ENCODE data around the gene THBS3. TPM values are rescaled to one million over a fixed set of nuclear protein-coding genes. Genes with fewer than 3 reads are reported as not detected.
"Not testable (repeated sequence)": the region's sequence is repeated elsewhere in the genome, so short reads cannot be mapped to it uniquely, and the experiment has no call there.

Gene THBS3
- total and polyA plus RNA-seq, 8 donors, result 30.6 to 51.0 (median 42.8) TPM

GRCh38 chr1:155160128-155160527 lies 47.6 kb downstream of the THBS3 start:
- ATAC-seq, result no peak
- TF ChIP-seq, protein P1, sequence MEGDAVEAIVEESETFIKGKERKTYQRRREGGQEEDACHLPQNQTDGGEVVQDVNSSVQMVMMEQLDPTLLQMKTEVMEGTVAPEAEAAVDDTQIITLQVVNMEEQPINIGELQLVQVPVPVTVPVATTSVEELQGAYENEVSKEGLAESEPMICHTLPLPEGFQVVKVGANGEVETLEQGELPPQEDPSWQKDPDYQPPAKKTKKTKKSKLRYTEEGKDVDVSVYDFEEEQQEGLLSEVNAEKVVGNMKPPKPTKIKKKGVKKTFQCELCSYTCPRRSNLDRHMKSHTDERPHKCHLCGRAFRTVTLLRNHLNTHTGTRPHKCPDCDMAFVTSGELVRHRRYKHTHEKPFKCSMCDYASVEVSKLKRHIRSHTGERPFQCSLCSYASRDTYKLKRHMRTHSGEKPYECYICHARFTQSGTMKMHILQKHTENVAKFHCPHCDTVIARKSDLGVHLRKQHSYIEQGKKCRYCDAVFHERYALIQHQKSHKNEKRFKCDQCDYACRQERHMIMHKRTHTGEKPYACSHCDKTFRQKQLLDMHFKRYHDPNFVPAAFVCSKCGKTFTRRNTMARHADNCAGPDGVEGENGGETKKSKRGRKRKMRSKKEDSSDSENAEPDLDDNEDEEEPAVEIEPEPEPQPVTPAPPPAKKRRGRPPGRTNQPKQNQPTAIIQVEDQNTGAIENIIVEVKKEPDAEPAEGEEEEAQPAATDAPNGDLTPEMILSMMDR (IDR thresholded peaks at IDR 0.05), result no peak
- intact Hi-C loops (cut with DNase I), result no loop called here

GRCh38 chr1:155158991-155159390 lies 48.7 kb downstream of the THBS3 start:
- Histone ChIP-seq H3K9me3 (no peaks in the 10 kb centered on the region), H3K36me3 (no peaks in the 10 kb centered on the region), H3K4me1 (no peaks in the 10 kb centered on the region), H3K4me3 (no peak overlapping the region), H3K27me3 (no peaks in the 10 kb centered on the region), H3K27ac (no peak overlapping the region)
- intact Hi-C loops (cut with DNase I), result no loop called here
- DNase-seq, result no peak
- TF ChIP-seq, protein P1 (IDR thresholded peaks at IDR 0.05), result no peak
- ATAC-seq, result no peak

More at GRCh38 chr1:155160128-155160527, 47.6 kb downstream of the THBS3 start:
- Histone ChIP-seq H3K4me1 (no peaks in the 10 kb centered on the region), H3K4me3 (no peak overlapping the region), H3K27ac (no peak overlapping the region), H3K36me3 (no peaks in the 10 kb centered on the region), H3K9me3 (no peaks in the 10 kb centered on the region), H3K27me3 (no peaks in the 10 kb centered on the region)
- no peak for DNase-seq

GRCh38 chr1:155155996-155156643 lies 51.6 kb downstream of the THBS3 start:
- H3K36me3 ChIP-seq; H3K9me3 ChIP-seq; H3K27ac ChIP-seq; H3K4me1 ChIP-seq; H3K27me3 ChIP-seq; ATAC-seq; intact Hi-C loops (cut with DNase I); H3K4me3 ChIP-seq; DNase-seq: not testable (repeated sequence)

Other genes with a start within 250 kb of the THBS3 start
- 10 to 100 TPM; 26.6 to 30.9 TPM for gene PYGO2, start 246.1 kb downstream of the THBS3 start, total RNA-seq
- 10 to 100 TPM; 35.8 to 42.9 (median 39.5) TPM for gene PYGO2, start 246.1 kb downstream of the THBS3 start, polyA plus RNA-seq (ENCODE audit: insufficient read length in 6 of 6)
- 100 to 1,000 TPM; 134 to 144 TPM for gene SHC1, start 237.2 kb downstream of the THBS3 start, total RNA-seq
- 100 to 1,000 TPM; 120 to 148 (median 127) TPM for gene SHC1, start 237.2 kb downstream of the THBS3 start, polyA plus RNA-seq (ENCODE audit: insufficient read length in 6 of 6)
- gene CKS1B, start 233.2 kb downstream of the THBS3 start, total RNA-seq, result 10 to 100 TPM; 29.7 to 40.8 TPM
- gene CKS1B, start 233.2 kb downstream of the THBS3 start, polyA plus RNA-seq (ENCODE audit: insufficient read length in 6 of 6), result 100 to 1,000 TPM in 3 of 6 donors, 10 to 100 TPM in 3; 86.0 to 141 (median 100) TPM
- gene FLAD1, start 224.6 kb downstream of the THBS3 start, total RNA-seq, result 10 to 100 TPM; 26.4 to 39.9 TPM
- gene FLAD1, start 224.6 kb downstream of the THBS3 start, polyA plus RNA-seq (ENCODE audit: insufficient read length in 6 of 6), result 10 to 100 TPM; 26.6 to 38.8 (median 30.2) TPM
- under 1 TPM in 1 of 2 donors, not detected in 1; 0.52 TPM for gene LENEP, start 214.3 kb downstream of the THBS3 start, total RNA-seq
- gene LENEP, start 214.3 kb downstream of the THBS3 start, polyA plus RNA-seq (ENCODE audit: insufficient read length in 6 of 6), result 1 to 10 TPM in 3 of 6 donors, under 1 TPM in 3; 0.64 to 1.8 (median 0.92) TPM
- 100 to 1,000 TPM in 1 of 2 donors, 10 to 100 TPM in 1; 60.5 to 104 TPM for gene ZBTB7B, start 205.1 kb downstream of the THBS3 start, total RNA-seq
- 10 to 100 TPM; 14.4 to 21.7 (median 17.0) TPM for gene ZBTB7B, start 205.1 kb downstream of the THBS3 start, polyA plus RNA-seq (ENCODE audit: insufficient read length in 6 of 6)
- gene DCST2, start 174.1 kb downstream of the THBS3 start, total RNA-seq, result 1 to 10 TPM in 1 of 2 donors, under 1 TPM in 1; 0.60 to 1.3 TPM
- gene DCST2, start 174.1 kb downstream of the THBS3 start, polyA plus RNA-seq (ENCODE audit: insufficient read length in 6 of 6), result 1 to 10 TPM; 1.9 to 2.5 (median 2.2) TPM
- gene DCST1, start 174.1 kb downstream of the THBS3 start, total RNA-seq, result not detected
- under 1 TPM; 0.57 to 0.87 (median 0.79) TPM for gene DCST1, start 174.1 kb downstream of the THBS3 start, polyA plus RNA-seq (ENCODE audit: insufficient read length in 6 of 6)
- 100 to 1,000 TPM; 116 to 172 TPM for gene ADAM15, start 156.6 kb downstream of the THBS3 start, total RNA-seq
- 100 to 1,000 TPM in 1 of 6 donors, 10 to 100 TPM in 5; 54.4 to 105 (median 74.6) TPM for gene ADAM15, start 156.6 kb downstream of the THBS3 start, polyA plus RNA-seq (ENCODE audit: insufficient read length in 6 of 6)
- gene EFNA4, start 144.2 kb downstream of the THBS3 start, total RNA-seq, result 10 to 100 TPM in 1 of 2 donors, 1 to 10 TPM in 1; 8.6 to 11.2 TPM
- gene EFNA4, start 144.2 kb downstream of the THBS3 start, polyA plus RNA-seq (ENCODE audit: insufficient read length in 6 of 6), result 10 to 100 TPM; 19.1 to 23.1 (median 22.6) TPM
- 1 to 10 TPM; 1.1 to 2.0 TPM for gene EFNA3, start 129.1 kb downstream of the THBS3 start, total RNA-seq
- gene EFNA3, start 129.1 kb downstream of the THBS3 start, polyA plus RNA-seq (ENCODE audit: insufficient read length in 6 of 6), result 1 to 10 TPM; 2.6 to 4.8 (median 3.9) TPM
- gene EFNA1, start 80.0 kb downstream of the THBS3 start, total RNA-seq, result 100 to 1,000 TPM in 1 of 2 donors, 10 to 100 TPM in 1; 63.7 to 148 TPM
- gene EFNA1, start 80.0 kb downstream of the THBS3 start, polyA plus RNA-seq (ENCODE audit: insufficient read length in 6 of 6), result 100 to 1,000 TPM in 3 of 6 donors, 10 to 100 TPM in 3; 83.5 to 105 (median 98.4) TPM
- gene SLC50A1, start 72.0 kb downstream of the THBS3 start, total RNA-seq, result 10 to 100 TPM; 46.6 to 64.6 TPM
- gene SLC50A1, start 72.0 kb downstream of the THBS3 start, polyA plus RNA-seq (ENCODE audit: insufficient read length in 6 of 6), result 10 to 100 TPM; 31.9 to 41.6 (median 34.5) TPM
- gene DPM3, start 67.4 kb downstream of the THBS3 start, total RNA-seq, result 10 to 100 TPM; 63.1 to 91.0 TPM
- gene DPM3, start 67.4 kb downstream of the THBS3 start, polyA plus RNA-seq (ENCODE audit: insufficient read length in 6 of 6), result 10 to 100 TPM; 19.6 to 30.7 (median 27.3) TPM
- gene KRTCAP2, start 34.6 kb downstream of the THBS3 start, total RNA-seq, result 100 to 1,000 TPM; 176 to 184 TPM
- gene KRTCAP2, start 34.6 kb downstream of the THBS3 start, polyA plus RNA-seq (ENCODE audit: insufficient read length in 6 of 6), result 100 to 1,000 TPM in 4 of 6 donors, 10 to 100 TPM in 2; 93.9 to 116 (median 110) TPM
- gene TRIM46, start 34.0 kb downstream of the THBS3 start, total RNA-seq, result under 1 TPM; 0.45 to 0.73 TPM
- 1 to 10 TPM; 3.6 to 6.2 (median 4.6) TPM for gene TRIM46, start 34.0 kb downstream of the THBS3 start, polyA plus RNA-seq (ENCODE audit: insufficient read length in 6 of 6)
- 10 to 100 TPM; 30.2 to 45.5 TPM for gene MTX1, start 798 bp upstream of the THBS3 start, total RNA-seq
- 10 to 100 TPM; 28.6 to 36.5 (median 31.1) TPM for gene MTX1, start 798 bp upstream of the THBS3 start, polyA plus RNA-seq (ENCODE audit: insufficient read length in 6 of 6)
- 10 to 100 TPM; 23.2 to 33.5 TPM for gene ENTREP3, start 47.6 kb upstream of the THBS3 start, total RNA-seq
- 10 to 100 TPM; 17.1 to 24.4 (median 20.1) TPM for gene ENTREP3, start 47.6 kb upstream of the THBS3 start, polyA plus RNA-seq (ENCODE audit: insufficient read length in 6 of 6)
- gene SCAMP3, start 54.5 kb upstream of the THBS3 start, total RNA-seq, result 10 to 100 TPM; 63.1 to 85.3 TPM
- gene SCAMP3, start 54.5 kb upstream of the THBS3 start, polyA plus RNA-seq (ENCODE audit: insufficient read length in 6 of 6), result 10 to 100 TPM; 45.8 to 62.2 (median 53.1) TPM
- gene CLK2, start 65.6 kb upstream of the THBS3 start, total RNA-seq, result 10 to 100 TPM; 45.4 to 55.2 TPM
- 10 to 100 TPM; 70.0 to 94.8 (median 78.8) TPM for gene CLK2, start 65.6 kb upstream of the THBS3 start, polyA plus RNA-seq (ENCODE audit: insufficient read length in 6 of 6)
- gene HCN3, start 69.6 kb upstream of the THBS3 start, total RNA-seq, result 1 to 10 TPM; 2.4 to 3.8 TPM
- 10 to 100 TPM in 2 of 6 donors, 1 to 10 TPM in 4; 8.1 to 11.7 (median 8.6) TPM for gene HCN3, start 69.6 kb upstream of the THBS3 start, polyA plus RNA-seq (ENCODE audit: insufficient read length in 6 of 6)
- not detected for gene PKLR, start 93.5 kb upstream of the THBS3 start, total RNA-seq
- gene PKLR, start 93.5 kb upstream of the THBS3 start, polyA plus RNA-seq (ENCODE audit: insufficient read length in 6 of 6), result under 1 TPM in 4 of 6 donors, not detected in 2; 0.07 to 0.21 (median 0.14) TPM
- 100 to 1,000 TPM; 206 to 411 TPM for gene FDPS, start 101.0 kb upstream of the THBS3 start, total RNA-seq
- 100 to 1,000 TPM; 166 to 213 (median 184) TPM for gene FDPS, start 101.0 kb upstream of the THBS3 start, polyA plus RNA-seq (ENCODE audit: insufficient read length in 6 of 6)
- gene RUSC1, start 113.0 kb upstream of the THBS3 start, total RNA-seq, result 10 to 100 TPM; 36.2 to 42.8 TPM
- gene RUSC1, start 113.0 kb upstream of the THBS3 start, polyA plus RNA-seq (ENCODE audit: insufficient read length in 6 of 6), result 10 to 100 TPM; 32.7 to 43.3 (median 36.7) TPM